GM18505 (cell line): ENCODE measurements around the gene CAB39.

ENCODE experiments used
- ATAC-seq: cut with Tn5 transposase; IDR thresholded peaks from one replicate; pipeline ENCODE4 v1.9.1; 2021; ENCODE audit not compliant: unreplicated experiment
- POLR2A ChIP-seq: IDR thresholded peaks from 4 replicates; pipeline ENCODE4 v1.6.1; 2011; ENCODE audit warnings: borderline replicate concordance; ENCODE audit not compliant: insufficient read depth, insufficient read length; ENCODE audit errors: extremely low read depth

Gene CAB39

GRCh38 chr2:230796280-230796862 is 83.7 kb downstream of the CAB39 start:
- no peak for ATAC-seq

GRCh38 chr2:230797515-230798495 is 85.2 kb downstream of the CAB39 start:
- peak; percentile 52 for ATAC-seq
- TF ChIP-seq POLR2A = no peak

More at GRCh38 chr2:230796280-230796862, 83.7 kb downstream of the CAB39 start:
- no peak for TF ChIP-seq POLR2A

- no peak for ATAC-seq
- no peak for TF ChIP-seq POLR2A
Measured at GRCh38 chr2:230798769-230799399, 86.2 kb downstream of the CAB39 start.

- TF ChIP-seq POLR2A = no peak
- no peak for ATAC-seq
Measured at GRCh38 chr2:230805353-230806017, 92.8 kb downstream of the CAB39 start.

- TF ChIP-seq POLR2A = no peak
- ATAC-seq = no peak
Measured at GRCh38 chr2:230807729-230808128, 95.1 kb downstream of the CAB39 start.

GRCh38 chr2:230809015-230809414 is 96.4 kb downstream of the CAB39 start:
- no peak for ATAC-seq
- no peak for TF ChIP-seq POLR2A

GRCh38 chr2:230809677-230810251 is 97.1 kb downstream of the CAB39 start:
- no peak for ATAC-seq
- TF ChIP-seq POLR2A = no peak

GRCh38 chr2:230811508-230811907 is 98.9 kb downstream of the CAB39 start:
- no peak for ATAC-seq
- no peak for TF ChIP-seq POLR2A

GRCh38 chr2:230812033-230812432 is 99.4 kb downstream of the CAB39 start:
- TF ChIP-seq POLR2A = no peak
- no peak for ATAC-seq

- TF ChIP-seq POLR2A = no peak
- ATAC-seq = no peak
Measured at GRCh38 chr2:230814616-230815015, 102.0 kb downstream of the CAB39 start.

GRCh38 chr2:230815088-230815487 is 102.4 kb downstream of the CAB39 start:
- no peak for ATAC-seq
- TF ChIP-seq POLR2A = no peak

GRCh38 chr2:230816735-230817134 is 104.1 kb downstream of the CAB39 start:
- TF ChIP-seq POLR2A = no peak
- ATAC-seq = no peak

GRCh38 chr2:230819433-230819832 is 106.8 kb downstream of the CAB39 start:
- TF ChIP-seq POLR2A = no peak

More at GRCh38 chr2:230819433-230819832, 106.8 kb downstream of the CAB39 start:
- ATAC-seq = no peak
